ENCODE results near the gene VANGL1.

- TF ChIP-seq CTCF (IDR thresholded peaks at IDR 0.05; ENCODE audit: low read length) (no peak), EZH2 (IDR thresholded peaks at IDR 0.05; ENCODE audit: borderline replicate concordance, low read length) (no peak)
Observed at GRCh38 chr1:115640384-115640783, 1.4 kb upstream of the VANGL1 start.
